Hematopoietic multipotent progenitor cell treated with erythropoietin and hydrocortisone succinate and interleukin-3 and kit ligand, for 17 days (in vitro differentiated cells): ENCODE results near the gene TBCA.

ENCODE experiments used
- DNase-seq: peaks from one replicate; pipeline ENCODE4 v3.0.0-alpha.2; 2015; ENCODE audit warnings: low spot score

TBCA gene

DNA sequence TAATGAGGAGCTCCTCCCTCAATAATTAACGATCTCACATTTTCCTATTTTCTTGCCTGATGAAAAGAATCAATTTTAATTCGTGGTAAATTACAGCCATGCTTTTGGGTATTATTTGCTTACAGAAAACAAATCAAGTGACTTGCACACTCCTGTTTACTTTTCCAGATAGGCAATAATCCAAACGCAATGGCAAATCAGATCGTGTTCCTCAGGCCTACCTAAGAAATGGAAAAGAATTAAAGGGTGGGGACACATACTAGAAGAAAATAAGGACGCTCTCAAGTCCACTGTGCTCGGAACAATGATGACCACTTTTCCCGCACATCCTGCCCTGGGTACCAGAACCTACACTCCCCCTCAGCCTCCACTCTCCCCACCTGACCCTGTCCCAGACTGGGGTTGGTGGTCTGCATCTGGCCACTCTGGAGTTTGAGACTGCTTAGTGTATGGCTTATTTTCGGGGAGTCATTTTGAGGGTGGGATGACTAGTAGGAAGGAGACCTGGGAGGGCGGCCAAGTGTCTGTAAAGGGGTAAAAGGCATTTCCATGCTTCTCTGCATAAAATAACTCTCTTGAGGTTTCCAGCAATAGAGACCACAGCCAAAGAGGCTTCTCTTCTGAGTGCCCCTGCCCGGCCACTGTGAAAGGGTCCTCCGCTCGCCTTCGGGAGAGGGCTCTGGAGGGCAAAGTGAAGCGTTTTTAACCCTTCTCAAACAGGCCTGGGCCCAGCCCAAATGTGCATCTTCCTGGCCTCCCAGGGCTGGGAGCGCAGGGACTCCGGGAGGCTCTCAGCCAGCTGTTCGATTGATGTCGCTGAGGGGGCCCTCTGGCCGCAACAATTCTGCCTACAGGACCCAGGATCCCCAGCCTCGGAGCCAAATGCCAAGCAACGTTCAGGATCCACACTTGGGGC lies 133.1 kb downstream of the TBCA start:
- no peak for DNase-seq

DNA sequence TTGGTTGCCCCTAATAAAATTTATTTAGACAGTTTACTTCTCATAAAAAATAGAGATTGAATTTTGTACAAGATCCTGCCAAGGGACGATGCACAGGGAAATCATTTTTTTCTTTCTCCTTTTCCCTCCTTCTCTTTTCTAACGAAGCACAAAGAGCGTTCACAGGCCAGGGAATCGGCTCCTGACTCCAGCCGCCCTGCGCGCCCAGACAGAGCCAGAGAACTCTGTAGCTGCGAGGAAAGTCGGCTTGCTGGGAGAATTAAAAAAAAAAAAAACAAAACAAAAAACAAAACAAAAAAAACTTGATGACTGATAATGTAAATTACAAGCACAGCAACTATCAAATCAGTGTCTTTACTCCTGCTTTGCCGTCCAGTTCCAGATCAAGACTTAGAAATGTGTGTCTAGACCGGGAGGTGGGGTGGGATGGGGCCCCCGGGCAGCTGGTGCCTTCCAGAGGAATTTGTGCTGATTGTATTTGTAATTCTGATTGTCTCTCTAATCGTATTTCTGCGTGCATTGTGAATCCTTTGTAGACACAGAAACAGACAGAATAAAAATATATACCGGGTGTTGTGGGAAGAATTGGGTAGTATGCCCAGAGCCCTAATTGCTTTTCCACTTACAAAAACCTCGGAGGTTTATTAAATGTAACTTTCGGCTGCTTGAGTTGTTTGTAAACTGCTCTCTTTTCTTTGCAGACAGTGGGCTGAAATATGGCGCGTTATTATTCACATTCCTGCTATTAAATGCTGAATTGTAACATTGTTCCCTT lies 134.0 kb downstream of the TBCA start:
- no peak for DNase-seq

DNA sequence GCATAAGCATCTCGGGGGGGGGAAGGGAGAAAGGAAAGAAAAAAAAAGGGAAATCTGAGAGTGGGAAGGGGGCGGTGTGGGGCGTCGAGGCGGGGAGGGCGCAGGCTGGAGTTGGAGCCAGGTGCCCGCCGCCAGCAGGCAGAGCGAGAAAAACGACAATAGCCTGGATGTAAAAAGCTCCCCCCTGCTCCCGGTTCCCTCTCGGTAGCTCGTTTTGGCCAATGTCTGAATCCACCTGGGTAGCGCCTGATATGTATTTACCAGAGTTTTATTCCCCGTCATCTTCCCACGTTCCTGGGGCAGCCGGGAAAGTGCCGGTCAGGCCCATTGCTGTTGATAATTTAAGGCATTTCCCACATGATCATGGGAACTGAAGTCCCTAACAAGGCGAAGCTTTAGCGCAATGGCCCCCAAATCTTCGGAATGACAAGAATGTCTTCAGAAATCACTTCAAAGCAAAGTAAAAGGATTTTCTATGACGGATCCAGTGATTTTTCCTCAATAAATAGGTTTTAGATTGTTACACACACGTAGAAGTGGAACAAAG lies 134.7 kb downstream of the TBCA start:
- no peak for DNase-seq
